GM13976 (cell line): ENCODE measurements around the gene F8.

Experiments used
- DNase-seq: peaks from one replicate; pipeline ENCODE4 v3.0.0; 2012; ENCODE audit warnings: low spot score
- CTCF ChIP-seq: IDR thresholded peaks from 2 replicates; pipeline ENCODE4 v1.5.1; 2012; ENCODE audit warnings: borderline replicate concordance, mild to moderate bottlenecking; ENCODE audit not compliant: insufficient read depth; ENCODE audit errors: extremely low read depth, missing control alignments, control extremely low read depth
- in situ Hi-C: fragments of 300-500 bp; cut with MboI; formaldehyde crosslinking; loops from one replicate; pipeline ENCODE4 v1.12.0; 2022; ENCODE audit warnings: low sequenced_read_pairs, mixed read lengths, inconsistent platforms; ENCODE audit not compliant: unreplicated experiment

Gene F8

GRCh38 chrX:154815274-154815818 is 207.2 kb downstream of the F8 start:
- DNase-seq: no peak
- in situ Hi-C loops: loop anchor here (25.0 kb wide), 1 partner anchor 97 kb away; no protein-coding TSS in a partner anchor
- no peak for TF ChIP-seq CTCF

DNA sequence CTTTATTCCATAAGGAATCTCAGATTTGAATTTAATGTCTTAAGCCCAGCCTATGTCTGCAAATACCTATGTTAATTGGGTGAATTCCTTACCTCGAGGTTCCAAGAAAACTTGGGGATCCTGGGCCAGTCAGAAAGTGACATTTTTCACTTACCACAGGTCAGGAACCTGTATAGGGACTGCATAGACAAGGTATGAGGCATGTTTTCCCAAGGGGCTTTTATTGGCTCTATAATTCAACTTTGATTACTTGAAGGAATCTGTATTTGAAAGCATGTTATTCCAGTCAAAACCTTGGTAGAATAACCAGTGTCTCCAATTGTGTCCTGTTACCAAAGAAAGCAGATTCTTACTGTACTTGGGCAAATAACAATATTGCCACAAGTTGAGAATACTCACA is 208.7 kb downstream of the F8 start:
- in situ Hi-C loops: loop anchor here (25.0 kb wide), 1 partner anchor 98 kb away; no protein-coding TSS in a partner anchor
- no peak for TF ChIP-seq CTCF
- DNase-seq: no peak

DNA sequence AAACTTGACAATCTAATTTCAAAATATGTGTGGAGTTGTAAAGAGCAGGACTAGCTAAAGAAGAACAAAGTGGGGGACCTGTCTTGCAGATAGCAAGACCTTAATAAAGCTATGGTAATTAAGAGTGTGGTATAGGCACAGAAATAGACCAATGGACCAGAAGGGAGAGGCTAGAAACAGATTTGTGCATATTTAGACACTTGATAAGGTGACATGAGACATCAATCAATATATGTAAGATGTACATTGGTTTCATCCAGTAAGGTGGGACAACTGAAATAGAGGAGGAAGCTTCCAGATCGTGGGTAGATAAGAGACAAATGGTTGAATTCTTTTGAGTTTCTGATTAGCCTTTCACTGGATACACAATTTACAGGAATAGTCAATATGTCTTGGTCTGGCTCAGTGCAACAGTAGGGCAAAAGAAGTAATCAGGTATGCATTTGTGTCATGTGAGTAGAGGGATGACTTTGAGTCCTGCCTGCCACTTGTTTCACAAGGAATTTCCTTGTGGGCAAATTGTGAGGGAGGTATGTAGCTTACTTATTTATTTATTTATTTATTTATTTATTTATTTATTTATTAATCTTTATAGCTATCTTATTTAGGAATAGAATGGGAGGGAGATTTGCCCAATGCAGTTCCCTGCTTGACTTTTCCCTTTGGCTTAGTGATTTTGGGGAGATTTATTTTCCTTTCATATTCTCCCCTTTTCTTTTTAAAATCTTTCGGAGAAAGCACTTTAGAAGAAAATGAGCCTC is 210.0 kb downstream of the F8 start:
- no peak for TF ChIP-seq CTCF
- DNase-seq: no peak
- in situ Hi-C loops: loop anchor here (25.0 kb wide), 1 partner anchor 100 kb away; no protein-coding TSS in a partner anchor

- no peak for DNase-seq
- no peak for TF ChIP-seq CTCF
- in situ Hi-C loops: loop anchor here (25.0 kb wide), 1 partner anchor 102 kb away; no protein-coding TSS in a partner anchor
Measured at GRCh38 chrX:154809939-154810665, 212.4 kb downstream of the F8 start.

DNA sequence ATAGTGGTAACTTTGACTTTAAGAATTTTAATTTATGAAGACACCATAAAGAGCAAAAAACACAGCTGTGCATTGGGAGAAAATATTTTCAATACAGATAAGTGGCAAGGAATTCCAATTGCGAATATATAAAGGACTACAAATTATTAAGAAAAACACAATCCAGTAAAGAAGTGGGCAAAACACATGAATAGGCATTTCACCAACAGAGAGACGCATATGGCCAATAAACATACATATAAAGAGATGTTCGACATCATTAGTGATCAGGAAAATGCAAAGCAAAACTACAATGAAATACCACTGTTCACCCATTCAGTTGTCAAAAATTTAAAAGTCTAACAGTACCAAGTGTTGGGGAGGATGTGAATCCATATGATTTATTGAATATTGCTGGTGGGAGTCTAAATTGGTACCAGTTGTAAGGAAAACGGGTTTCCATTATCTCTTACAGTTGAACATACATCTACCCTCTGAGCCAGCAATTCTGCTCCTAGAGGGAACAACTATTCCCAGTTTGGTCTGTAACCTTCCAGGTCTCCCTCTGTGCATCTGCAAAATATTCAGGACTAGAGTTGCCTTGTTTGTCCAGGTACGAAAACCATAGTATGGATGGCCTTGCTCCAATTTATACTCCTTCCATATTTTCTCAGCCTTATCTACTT is 215.6 kb downstream of the F8 start:
- DNase-seq: no peak
- in situ Hi-C loops: loop anchor here (25.0 kb wide), 1 partner anchor 105 kb away; no protein-coding TSS in a partner anchor
- TF ChIP-seq CTCF: no peak

- no peak for TF ChIP-seq CTCF
- in situ Hi-C loops: loop anchor here (25.0 kb wide), 1 partner anchor 107 kb away; no protein-coding TSS in a partner anchor
- no peak for DNase-seq
Measured at GRCh38 chrX:154805696-154806091, 216.8 kb downstream of the F8 start.
